AG10803 (cell line): ENCODE results near the gene NMT2.

Experiments used
- DNase-seq: peaks from one replicate; pipeline ENCODE4 v3.0.0; 2010; ENCODE audit warnings: low read depth
- H3K4me3 ChIP-seq: 2 replicates; pipeline ENCODE4 v1.5.1; 2011; ENCODE audit warnings: mild to moderate bottlenecking, low read length, control low read depth
- CTCF ChIP-seq: conservative IDR thresholded peaks from 2 replicates; pipeline ENCODE4 v1.5.1; 2011; ENCODE audit warnings: mild to moderate bottlenecking, low read length, control low read depth, inconsistent platforms

The NMT2 gene

GRCh38 chr10:15180736-15181135 lies 12.2 kb upstream of the NMT2 start:
- no peak overlapping the region for H3K4me3 ChIP-seq
- no peak for DNase-seq
- no peak for TF ChIP-seq CTCF

GRCh38 chr10:15176269-15176668 lies 7.8 kb upstream of the NMT2 start:
- no peak for DNase-seq
- no peak for TF ChIP-seq CTCF

GRCh38 chr10:15175587-15175986 lies 7.1 kb upstream of the NMT2 start:
- H3K4me3 ChIP-seq = no peak overlapping the region
- no peak for DNase-seq
- no peak for TF ChIP-seq CTCF

More at GRCh38 chr10:15176269-15176668, 7.8 kb upstream of the NMT2 start:
- H3K4me3 ChIP-seq = no peak overlapping the region

GRCh38 chr10:15172306-15172840 lies 3.9 kb upstream of the NMT2 start:
- no peak for DNase-seq
- no peak for TF ChIP-seq CTCF

GRCh38 chr10:15169555-15170401 lies 1.3 kb upstream of the NMT2 start:
- DNase-seq = peak; percentile 14
- H3K4me3 ChIP-seq = no peak overlapping the region
- no peak for TF ChIP-seq CTCF

More at GRCh38 chr10:15172306-15172840, 3.9 kb upstream of the NMT2 start:
- no peak overlapping the region for H3K4me3 ChIP-seq

GRCh38 chr10:15168786-15169554 lies 477 bp upstream of the NMT2 start:
- peak; percentile 94 for DNase-seq
- TF ChIP-seq CTCF = no peak
- H3K4me3 ChIP-seq = no peak overlapping the region
